Activated CD4-positive, alpha-beta T cell treated with anti-CD3 and anti-CD28 coated beads, Interleukin-10, Interleukin-2, amounts not matched to agents 100 ng/mL and 50 ng/mL, durations not matched to agents 16 hours and 8 hours (primary cell): ENCODE data around the gene ID3.
A peak's percentile ranks its signal among the peaks of the same experiment; 100 is the strongest.

Experiments
- DNase-seq: peaks from one replicate; pipeline ENCODE4 v3.0.0-alpha.2; 2020

ID3 gene

DNA sequence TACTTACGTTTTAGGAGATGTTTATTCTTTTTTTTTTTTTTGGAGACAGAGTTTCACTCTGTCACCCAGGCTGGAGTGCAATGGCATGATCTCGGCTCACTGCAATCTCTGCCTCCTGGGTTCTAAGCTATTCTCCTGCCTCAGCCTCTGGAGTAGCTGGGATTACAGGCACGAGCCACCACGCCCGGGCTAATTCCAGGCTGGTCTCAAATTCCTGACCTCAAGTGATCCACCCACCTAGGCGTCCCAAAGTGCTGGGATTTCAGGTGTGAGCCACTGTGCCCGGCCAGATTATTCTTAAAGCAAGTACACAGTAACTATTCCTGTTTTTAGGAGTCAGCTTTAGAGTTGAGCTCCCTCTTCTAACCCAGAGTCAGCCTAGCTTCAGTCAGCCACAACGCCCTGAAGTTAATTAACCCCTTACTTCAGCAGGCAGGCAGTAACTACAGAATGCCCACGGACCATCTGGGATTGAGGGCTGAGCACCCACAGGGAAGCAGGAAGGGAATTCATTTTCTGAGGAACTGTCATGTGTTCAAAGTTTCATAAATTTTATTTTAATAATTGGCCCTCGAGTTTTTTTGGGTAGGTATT lies 5.3 kb upstream of the ID3 start:
- no peak for DNase-seq

DNA sequence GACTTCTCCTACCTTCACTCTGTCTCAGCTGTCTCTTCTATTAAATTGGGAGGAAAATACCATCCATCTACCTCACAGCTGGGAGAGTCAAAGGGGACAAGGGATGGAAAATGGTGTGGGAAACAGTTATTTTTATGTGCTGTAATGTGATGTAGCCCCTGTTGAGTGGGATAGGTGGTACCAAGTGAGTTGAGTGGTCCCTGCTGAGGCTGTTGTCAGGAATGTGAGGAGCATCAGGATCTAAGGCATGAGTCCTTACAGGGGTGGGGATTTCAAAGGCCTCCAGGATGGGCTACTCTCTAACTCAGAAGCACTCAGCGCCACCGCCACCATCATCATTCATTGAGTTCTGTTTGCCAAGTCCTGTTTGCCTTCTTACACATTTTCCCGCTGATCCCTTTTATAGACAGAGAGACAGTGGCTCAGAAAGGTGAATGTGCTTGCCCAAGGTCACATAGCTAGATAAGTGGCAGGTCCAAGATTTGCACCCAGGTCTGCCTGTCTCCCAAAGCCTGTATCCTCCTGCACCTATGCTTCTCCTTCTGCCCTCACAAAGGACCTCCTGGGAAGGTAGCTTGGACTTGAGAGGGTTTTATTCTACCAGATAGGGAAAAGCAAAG lies 4.6 kb upstream of the ID3 start:
- DNase-seq = no peak

DNA sequence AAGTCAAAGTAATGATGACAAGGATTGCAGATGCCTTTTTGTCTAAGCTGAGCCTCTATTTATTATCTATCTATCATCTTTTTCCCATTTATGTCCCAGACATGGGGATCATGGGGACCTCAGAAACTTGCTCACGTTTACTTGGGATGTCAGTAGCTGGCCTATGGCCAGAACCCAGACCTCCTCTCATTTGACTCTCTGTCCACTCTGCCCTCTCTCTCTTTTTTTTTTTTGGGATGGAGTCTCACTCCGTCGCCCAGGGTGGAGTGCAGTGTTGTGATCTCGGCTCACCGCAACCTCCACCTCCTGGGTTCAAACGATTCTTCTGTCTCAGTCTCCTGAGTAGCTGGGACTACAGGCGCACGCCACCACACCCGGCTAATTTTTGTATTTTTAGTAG lies 3.7 kb upstream of the ID3 start:
- DNase-seq = no peak

DNA sequence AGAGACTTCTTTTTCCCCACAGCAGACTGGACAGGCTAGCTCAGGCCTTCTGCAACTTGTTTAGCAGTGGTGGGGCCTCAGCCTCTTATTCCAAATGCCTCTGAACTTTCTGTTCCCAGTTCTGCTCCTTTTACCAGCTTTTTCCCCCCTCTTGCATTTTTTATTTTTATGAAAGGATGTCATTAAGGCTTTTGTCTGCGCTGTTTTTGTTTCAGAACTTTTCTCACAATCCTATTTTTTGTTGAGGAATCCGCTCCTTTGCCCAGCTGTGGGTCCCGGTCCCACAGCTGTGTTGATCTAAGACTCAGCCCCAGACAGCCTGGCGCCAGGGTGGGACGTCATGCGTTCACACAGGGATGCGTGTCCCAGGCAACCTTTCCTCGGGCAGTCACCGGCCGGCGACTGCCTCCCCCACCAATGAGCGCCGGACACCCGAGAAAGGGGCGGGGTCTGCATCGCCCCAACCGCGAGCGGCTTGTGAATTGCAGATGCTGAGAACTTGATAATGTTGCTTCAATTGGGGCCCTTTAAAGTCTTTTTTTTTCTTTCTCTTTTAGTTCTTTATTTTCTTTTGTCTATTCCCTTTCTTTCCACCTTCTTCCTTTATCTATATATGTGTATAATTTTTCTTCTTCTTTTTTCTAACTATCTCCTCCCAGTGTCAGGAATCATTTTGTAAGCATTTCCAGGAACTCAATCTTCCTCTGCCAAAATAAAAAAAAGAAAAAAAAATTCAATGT lies 3.0 kb upstream of the ID3 start:
- no peak for DNase-seq

DNA sequence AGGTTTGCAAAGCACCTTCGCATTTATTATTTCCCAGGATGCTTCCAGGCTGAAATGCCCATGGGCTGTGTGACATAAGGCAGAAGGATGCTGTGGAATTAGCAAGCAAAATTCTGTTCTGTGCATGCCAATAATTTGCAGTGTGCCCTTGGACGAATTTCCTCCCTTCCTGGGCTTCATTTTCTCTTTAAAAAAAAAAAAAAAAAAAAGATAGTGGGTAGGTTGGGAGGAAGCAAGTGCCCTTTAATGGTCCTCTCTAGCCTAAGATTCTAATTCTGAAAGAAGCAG lies 2.5 kb upstream of the ID3 start:
- no peak for DNase-seq

DNA sequence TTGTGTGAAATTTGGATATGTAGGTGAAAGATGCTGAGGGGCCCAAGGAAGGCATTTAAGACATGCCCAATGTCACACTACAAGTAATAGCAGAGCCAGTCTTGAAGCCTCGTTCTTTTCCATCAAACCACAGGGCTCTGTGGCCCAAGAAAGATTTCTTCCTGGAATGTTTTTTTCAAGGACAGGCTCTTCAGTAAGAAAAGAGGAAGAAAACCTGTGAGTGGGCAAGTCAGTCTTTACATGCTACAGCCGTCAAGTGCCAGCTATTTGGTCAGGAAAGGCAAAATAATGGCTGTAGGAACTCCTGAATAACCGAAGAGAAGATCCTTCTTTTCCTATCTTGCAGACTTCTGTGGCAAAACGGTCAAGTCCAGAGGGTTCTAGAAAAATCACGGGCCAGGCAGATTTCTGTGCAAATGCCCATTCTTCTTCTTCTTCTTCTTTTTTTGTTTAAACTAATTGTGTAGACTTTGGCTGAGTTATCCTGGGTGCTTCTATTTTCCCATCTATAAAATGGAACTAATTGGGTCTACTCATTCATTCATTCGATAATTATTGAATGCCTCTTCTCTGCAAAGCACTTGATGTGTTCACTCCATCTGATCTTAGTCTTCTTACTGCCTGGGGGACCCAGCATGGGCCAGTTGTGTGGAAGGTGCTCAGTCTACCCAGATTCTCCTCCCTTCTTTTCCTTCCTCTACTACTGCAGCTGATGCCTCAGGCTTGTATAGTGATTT lies 1.9 kb upstream of the ID3 start:
- no peak for DNase-seq

DNA sequence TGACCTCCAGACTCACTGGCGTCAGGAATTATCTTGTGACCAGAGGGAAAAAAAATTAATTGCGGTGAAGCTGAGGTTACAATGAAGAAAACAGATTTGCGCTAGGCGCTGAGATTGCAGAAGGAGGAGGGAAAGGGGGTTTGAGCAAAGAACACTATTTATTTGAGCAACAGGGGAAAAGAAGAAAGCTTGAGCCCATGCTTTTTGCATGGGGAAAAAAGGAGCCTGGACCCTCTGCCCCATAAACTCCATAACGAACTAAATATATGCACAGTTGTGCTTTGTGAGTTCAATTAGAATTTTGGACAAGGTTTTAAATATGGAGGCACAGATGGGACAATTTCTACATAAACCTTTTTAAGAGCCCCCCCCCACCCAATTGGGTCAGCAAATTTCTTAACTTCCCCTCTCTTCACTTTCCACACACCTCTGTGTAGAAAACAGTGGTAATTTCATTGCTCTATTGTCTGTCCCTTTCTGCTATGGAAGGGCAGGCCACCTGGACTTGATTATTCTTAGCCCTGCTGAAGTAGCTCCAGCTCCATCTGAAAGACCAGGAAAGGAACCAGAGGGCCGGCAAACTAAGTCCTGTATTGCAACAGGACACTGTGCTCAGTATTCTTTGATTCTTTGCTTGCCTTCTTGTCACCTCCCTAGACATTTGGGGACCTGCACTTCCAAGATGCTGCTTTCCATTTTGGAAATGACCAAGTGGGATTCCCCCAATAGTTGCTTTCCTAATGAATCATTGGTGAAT lies 862 bp upstream of the ID3 start:
- DNase-seq = no peak

DNA sequence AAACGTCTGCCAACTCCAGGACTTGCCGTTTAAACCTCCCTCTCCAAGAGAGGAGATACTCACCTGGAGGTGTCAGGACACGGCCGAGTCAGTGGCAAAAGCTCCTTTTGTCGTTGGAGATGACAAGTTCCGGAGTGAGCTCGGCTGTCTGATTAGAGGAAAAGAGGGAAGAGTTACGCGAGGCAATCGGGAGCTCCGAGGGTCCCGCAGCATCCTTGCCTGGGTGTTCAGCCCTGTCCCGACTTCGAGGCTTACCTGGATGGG lies 497 bp downstream of the ID3 start:
- DNase-seq = no peak

DNA sequence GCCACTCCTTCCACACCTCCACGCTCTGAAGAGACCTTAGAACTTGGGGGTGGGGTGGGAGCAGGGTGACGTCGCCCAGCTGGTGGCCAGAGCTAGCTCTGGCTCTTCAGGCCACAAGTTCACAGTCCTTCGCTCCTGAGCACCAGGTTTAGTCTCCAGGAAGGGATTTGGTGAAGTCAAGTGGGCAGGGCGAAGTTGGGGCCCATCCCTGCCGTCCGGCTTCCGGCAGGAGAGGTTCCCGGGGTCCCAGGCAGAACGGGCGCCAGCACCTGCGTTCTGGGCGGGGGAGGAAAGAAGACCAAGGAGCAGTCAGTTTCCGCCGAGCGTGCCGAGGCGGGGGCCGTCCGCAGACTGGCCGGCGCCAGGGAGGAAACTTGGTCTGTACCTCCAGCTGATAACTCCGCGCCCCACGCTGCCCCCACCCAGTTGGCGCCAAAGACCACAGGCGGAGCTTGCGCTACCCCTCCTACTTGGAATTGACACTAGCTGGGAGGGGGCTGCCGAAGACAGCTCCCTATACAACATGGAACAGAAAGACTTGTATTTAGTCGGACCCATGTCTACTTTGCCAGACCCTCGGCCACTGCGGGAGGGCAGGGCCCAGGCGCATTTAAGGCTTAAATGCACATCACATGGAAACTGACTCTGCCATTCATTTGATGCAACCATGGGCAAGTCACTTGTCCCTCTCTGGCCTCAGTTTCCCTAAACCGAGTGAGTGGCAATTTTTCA lies 995 bp downstream of the ID3 start:
- DNase-seq = no peak

DNA sequence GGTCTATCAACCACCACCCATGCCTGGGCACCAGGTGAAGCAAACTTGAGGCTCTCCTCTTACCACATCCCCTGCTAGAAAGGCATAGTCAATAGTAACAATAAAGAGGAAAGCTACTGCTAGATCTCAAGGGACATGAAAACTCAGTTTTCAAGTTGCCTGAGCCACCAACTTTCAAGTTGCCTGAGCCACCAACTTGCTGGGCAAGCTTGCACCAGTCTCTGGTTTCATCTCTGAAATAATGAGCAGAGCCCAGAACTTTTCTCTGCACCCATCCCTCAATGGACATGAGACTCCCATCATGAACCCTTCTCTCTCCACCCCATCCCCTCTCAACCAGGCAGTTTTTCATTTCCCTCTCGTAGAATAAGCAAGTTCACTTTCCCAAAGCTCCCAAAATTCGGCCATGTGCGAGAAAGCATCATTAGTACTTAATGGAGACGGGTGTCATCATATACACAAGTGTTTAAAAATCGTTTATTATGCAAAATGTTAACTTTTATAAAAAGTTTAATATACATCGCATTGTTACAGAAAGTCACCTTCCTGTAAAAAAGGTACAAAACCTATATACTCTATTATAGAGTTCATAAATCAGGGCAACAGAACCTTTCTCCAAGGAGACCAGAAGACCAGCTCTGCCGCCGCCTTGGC lies 1.7 kb downstream of the ID3 start:
- DNase-seq = no peak

DNA sequence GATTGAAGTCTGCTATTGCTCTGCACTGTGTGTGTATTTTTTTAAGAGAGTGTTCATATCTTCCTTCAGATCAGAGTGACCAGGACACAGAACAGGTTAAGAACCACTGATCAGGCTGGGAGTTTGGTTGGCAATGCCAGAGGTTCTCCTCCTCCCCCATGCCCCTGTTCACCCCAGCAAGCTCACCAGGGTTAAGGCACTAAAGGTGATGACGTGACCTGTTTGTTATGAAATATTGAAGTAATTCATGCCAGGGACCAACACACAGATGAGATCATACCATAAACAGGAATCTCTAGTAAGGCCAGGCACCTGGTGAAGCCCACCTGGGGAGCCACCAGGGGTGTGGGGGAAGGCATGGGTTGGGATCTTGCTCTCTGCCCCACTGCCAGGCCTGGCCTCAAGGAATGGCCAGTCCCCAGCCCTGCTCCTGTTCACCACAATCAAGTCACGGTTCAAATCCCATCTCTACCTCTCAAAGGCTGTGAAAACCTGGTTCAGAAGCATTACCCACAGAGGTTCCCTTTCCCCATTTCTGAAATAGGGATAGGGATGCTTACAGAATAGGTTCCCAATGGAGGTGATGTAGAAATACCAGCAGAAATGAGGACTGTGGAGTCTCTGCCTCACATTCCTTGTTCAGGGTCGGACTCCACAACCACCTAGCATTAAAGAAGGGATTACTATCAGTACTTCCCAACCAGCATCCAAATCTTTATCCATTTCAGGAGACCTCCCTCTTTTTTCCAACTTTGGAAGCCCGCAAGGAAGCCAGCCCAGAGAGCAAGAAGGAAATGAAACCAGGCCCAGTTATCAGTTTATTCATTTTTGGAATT lies 2.4 kb downstream of the ID3 start:
- no peak for DNase-seq

DNA sequence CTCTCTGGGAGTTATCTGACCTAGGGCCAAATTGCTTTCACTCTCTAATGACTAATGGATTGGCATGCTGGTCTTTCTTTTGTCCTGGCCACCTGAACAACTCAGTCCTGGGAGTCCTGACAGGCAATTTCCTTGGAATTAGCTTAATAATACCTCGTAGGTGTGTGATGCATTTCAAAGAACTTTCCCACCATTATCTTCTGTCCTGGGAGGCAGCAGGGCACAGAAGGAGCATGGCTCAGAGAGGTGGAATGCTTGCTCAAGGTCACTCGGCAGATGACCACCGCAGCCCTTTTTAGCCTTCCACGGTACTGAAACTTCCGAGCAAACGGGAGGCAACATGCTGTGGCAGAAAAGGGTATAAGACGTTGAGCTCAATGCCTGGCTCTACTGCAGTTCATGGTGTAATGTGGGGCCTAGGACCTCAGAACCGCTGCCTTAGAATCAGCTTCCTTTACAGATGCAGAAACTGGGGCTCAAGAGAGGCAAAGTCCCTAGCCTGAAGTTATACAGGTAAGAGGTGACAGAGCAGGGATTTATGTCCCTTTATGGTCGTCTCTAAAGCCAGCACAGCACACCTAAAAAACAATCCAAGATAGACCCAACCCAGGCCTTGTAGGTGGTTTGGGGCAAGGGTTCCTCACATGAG lies 3.2 kb downstream of the ID3 start:
- no peak for DNase-seq

DNA sequence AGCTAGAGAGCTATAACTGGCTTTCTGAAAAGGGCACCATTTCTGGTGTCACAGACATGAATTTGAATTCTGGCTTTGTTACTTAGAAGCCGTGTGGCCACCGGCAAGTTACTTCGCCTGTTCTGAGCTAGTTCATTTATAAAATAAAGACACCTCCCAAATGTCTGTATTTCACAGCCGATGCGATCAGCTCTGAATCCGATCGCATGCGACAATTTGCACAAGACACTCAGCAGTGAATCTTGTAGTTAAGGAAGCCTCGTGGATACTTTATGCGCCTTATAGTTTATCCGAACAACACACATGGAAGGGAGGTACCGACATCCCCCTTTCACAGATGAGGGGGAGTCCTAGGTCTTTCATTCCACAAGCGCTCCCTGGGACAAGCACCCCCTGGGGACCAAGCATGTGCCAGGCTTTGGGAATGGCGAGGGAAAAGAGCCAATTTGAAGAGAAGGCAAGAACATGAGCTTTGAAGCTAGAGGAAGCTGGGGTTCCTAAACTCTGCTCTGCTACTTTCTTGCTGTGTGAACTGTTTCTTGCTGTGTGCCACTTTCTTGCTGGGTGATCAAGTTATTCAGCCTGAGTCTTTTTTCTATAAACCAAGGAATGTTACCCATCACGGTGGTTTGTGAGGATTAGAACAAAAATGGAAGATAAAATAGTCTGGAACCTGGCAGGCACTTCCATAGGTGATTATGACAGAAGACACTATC lies 3.9 kb downstream of the ID3 start:
- no peak for DNase-seq

DNA sequence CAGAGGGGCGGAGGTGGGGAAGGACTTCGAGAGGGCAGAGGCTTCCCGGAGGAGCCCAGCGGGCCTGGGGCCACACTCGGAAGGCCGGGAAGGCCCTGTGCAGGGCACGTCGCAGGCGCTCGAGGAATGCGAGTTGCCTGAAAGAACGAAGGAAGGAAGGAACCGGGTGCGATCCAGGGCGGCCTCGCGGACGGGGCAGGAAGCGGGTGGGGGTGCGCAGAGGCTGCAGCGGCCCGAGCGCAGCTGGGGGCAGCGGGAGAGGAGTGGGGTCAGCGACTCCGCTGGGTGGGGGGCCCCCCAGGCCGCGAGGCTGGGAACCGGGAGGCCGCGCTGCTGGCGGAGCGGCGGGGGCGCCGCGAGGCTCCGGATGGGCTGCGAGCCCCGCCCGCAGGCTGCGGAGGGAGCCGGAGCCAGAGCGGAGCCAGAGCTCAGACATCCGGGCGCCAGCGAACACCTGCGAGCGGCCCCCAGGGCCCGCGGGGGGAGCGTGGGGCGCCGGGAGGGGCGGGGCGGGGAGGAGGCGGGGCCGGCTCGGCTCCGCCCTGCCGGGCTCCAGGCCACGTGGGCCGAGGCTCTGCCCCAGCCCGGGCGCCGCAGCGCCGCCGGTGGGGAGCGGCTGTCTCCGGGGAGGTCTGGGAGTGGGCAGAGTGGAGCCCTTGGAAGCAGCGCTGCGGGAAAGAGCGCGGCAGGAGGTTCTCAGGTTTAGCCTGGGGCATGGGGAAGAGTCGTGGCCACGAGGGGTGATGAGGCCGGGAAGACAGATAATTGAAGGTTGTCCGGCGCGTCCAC lies 4.6 kb downstream of the ID3 start:
- DNase-seq = peak; percentile 85

DNA sequence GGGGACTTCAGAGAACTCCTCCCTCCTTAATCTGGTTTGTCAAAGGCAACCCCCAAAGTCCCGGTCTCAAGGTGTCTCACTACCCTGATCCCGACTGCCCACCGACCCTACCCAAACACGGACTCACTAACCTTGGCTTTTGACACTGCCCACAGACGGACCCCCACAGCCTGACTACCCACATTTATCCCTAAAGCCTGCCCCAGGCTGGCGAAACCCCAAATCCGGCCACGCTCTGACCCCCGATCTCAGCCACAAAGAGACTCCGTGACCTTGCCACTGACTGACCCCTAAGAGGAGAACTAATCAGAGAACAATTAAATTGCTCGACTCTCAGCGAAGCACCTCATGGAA lies 5.2 kb downstream of the ID3 start:
- no peak for DNase-seq

DNA sequence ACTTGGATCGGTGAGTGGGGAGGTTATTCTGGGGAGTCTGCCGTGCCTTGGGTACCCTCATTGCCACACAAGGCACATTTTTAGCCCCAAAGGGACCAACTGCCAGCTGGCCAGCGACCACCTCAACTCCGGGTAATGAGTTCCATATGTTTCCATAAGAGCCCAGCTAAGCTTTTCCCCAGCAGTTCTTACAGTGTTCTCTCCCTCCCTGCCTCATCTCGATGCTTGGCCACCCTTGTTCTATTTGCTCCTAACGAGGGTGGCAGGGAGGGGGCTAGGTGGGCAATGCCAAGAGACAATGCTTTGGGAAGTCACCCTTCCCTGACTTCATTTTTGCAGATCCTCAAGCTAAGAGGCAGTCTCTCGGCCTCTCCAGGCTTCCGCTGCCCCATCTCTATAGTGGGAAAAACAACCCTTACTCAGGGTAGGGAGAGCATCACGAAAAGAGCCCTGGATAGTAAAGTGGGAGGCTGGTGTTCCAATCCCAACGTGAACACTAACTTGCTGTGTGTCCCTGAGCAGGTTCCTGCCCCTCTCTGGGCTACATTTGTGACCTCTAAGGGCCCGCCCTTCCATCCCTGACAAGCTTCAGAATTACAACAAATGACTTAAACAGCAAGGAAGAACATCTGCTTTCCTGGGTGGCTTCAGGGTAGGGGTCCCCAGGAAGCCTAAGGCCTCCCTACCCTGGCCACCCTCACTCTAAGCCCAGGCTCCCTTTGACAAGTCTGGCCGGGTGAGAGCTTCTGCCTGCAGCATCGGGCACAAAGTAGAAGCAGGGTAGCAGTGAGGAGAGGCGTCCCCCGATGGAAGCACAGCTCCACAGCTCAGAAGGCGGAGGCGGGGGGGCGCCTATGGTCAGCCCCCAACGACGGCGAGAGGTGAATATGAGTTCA lies 5.8 kb downstream of the ID3 start:
- no peak for DNase-seq

DNA sequence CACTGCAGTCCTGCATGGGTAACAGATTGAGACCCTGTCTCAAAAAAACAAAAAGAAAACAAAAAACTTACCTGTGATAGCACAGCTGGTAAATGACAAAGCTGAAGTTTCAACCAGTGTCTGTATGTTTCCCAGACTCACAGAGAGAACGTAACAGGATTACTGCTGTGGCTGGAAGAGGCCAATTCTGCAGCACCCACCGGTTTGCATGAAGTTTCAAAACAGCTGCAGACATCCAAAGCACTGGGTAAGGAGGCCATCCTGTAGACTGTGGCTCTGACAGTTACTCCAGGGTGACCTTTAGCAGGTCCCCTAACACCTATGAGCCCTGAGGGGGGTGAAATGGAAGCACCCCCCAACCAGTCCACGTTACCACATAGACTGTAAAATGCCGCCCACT lies 7.5 kb downstream of the ID3 start:
- DNase-seq = no peak

DNA sequence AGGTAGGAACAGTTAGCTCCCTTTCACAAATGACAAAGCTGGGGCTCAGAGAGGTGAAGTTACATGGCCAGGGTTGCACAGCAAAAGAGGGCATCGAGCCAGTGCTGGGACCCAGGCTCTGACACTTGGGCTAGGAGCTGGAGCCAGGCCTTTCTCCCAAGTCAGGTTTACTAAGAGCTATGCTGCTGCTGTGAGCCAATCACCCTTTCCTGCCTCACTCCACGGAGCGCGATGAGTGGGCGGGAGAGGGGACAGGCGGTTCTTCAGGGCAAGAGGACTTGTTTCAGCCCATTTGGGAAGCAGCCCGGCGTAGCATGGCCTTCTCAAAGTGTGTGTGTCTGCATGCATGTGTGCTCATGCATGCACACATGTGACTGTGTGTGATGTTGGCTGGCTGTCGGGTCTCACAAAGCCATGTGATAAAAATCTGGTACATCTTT lies 10.6 kb downstream of the ID3 start:
- no peak for DNase-seq
